Activated T-cell treated with anti-CD3 and anti-CD28 coated beads, Interleukin-2, amount 50 U/mL, for 48 hours (primary cell): ENCODE measurements around the gene THBS3.
A peak's percentile ranks its signal among the peaks of the same experiment; 100 is the strongest.
"Not testable (repeated sequence)": the region's sequence is repeated elsewhere in the genome, so short reads cannot be mapped to it uniquely, and the experiment has no call there.

Experiments used
- DNase-seq, 2 experiments: peaks; one replicate each; pipeline ENCODE4 v3.0.0-alpha.2; 2020

Gene THBS3

DNA sequence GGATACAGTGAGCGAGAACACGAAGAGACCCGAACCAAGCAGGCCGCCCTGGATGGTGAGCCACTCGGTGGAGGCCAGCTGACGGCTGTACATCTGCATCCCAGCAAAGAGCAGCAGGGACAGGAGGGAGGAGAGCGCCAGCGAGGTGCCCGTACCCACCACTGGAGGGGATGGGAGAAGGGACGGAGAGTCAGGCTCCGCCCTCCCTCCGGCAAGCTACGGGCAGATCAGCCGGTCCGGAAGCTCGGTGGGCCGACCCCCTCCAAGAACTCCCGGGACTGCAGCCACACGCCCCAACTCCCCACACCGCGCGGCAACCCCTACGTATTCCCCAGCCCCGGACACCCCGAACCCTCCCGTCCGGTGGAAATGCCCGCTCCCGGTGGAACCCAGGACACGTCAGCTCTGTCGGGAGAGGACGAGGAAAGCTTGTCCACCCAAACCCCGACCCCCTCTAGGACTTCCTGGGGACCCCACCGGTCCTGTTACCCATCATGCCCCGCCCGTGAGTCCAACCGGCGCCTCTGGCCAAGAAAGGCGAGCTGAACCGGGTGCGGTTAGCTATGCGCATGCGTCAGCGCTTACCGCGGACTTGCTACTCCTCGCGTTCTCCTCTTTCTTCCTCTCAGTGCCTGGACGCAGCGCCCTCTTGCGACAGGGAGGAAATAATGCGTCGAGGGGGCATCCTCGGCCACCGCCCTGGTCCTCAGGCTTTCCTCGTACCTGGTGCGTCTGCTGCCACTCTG lies 34.8 kb downstream of the THBS3 start, which contains the start of gene KRTCAP2:
Gene KRTCAP2 (minus strand): TSS at position 573 of the 746 bp plus-strand sequence. CDS start 80 bp downstream, at position 493.
- peak; percentile 96 to 97 for DNase-seq

DNA sequence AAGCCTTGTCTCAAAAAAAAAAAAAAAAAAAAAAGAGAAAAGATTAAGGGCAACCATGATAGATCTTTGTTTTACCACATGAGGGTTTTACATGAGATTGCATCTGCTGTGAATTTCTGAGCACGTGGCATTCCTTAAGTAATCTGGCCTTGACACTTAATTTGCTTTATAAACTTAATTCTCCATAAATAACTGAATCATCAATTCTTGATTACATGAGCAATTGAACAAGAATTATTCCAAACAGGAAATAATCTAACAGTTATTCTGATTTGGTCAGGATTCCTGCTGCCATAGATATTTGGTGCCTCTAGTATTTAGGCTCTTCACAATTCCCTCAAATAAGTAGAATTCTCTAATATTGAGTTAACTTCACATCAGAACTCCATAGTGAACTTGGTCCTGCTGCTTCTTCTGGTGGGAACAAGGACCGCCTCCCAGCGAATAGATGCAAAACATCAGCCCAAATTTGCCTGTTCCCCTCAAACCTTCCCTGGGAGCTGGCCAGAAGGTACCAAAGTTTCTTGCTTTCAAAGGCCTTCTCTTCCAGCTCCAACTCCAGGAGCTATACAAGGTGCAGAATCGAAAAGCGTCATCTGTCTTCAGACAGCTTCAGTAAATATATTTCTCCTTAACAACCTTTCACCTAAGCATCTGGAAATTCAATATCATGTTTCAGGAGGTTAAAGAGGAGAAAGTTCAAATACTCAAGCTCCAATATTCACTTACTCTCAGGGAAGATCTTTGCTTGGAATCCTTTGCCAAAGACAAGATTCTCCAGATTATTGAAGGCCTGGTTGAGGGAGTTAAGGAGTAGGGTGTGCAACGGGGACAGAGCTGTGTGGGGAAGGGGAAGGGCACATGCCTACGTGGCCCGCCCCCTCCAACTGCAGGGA lies 35.6 kb downstream of the THBS3 start:
- peak; percentile 11 to 14 for DNase-seq

DNA sequence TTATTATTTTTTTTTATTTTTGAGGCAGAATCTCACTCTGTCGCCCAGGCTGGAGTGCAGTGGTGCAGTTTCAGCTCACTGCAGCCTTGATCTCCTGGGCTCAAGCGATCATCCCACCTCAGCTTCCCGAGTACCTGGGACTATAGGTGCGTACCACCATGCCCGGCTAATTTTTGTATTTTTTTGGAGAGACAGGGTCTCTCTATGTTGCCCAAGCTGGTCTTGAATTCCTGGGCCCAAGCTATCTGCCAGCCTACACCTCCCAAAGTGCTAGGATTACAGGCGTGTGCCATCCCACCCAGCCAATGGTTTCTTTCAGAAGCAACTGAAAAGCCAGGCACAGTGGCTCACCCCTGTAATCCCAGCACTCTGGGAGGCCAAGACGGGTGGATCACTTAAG lies 36.9 kb downstream of the THBS3 start:
- peak; percentile 12 to 13 for DNase-seq

DNA sequence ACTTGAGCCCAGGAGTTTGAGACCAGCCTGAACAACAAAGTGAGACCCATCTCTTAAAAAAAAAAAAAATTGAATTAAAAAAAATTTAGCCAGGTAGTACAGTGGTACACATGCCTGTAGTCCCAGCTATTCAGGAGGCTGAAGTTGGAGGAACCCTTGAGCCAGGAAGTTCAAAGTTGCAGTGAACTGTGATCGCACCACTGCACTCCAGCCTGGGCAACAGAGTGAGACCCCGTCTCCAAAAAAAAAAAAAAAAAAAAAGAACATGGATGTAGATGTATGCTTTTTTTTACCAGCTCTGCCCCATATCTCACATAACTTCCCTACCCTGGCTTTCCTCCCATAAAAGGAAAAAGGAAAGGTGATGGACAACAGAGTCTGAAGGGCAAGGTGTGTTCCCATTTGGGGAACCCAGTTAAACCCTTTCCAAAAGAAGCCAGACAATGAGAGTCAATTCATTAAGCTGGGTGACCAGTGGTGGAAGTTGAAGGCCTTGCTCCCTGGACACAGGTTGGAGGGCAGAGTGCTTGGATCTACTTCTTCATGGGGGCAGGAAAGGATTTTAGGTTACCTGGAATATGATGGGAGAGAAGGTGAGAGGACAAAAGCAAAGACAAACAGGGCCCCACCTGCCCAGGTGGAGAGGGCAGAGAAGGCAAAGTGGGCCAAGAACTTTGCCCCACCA lies 37.5 kb downstream of the THBS3 start:
- DNase-seq = peak in 1 of 2 experiments; percentile 5

DNA sequence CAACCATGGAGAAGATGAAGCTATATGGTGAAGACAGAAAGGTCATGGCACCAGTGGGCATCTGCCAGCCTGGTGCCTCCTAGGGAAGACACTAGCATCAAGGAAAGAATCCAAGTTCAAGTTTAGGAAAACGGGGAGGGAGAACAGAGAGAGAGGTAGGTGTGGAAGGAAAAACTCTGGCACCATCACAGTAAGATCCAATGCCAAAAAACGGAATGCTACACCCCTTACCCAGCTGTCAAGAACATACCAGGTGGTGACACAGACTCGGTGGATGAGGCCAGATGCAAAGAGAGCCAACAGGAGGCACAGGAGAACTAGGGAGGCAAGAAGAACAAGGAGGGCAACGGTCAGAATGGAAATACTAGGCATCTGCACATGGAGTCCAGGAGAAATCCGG lies 38.2 kb downstream of the THBS3 start:
- peak; percentile 7 to 9 for DNase-seq

DNA sequence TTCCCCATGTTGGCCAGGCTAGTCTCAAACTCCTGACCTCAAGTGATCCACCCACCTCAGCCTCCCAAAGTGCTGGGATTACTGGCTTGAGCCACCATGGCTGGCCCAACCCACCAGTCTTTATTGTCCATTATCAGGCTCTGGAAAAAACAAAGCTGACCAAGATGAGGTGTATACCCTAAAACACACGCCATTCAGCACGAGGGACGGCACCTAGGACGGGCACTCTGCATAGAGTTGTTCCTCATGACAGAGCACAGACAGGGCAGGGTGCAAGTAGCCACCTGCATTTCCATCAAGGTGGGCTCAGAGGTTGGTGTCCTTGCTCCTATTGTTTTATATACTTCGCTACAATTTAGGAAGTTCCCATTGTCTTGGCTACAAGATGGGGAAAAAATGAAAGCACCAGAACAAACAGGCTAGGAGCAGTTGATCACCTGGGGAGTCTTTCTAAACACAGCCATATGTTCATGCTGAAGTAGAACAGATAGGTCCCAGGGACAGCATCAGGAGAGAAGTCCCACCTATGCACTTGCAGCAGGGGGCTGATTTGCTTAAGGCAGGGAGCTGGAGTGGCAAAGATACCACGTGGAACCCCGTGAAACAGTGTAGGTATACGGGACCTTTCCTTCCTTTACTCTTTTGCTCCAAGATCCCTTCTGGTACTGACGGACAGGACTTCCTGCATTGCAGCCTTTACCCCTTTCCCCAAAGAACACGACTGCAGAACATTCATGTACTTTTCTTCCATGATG lies 39.1 kb downstream of the THBS3 start:
- peak; percentile 10 to 12 for DNase-seq

DNA sequence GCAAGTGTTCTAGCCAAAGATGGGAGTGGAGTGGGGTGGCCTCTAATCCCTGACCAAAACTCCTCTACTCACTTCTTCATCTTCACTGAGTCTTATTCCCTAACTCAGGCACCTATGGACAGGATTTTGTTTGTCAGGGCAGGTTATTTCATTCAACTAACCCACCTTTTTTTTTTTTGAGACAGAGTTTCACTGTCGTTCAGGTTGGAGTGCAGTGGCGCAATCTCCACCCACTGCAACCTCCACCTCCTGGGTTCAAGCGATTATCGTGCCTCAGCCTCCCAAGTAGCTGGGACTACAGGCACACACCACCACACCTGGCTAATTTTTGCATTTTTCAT lies 39.6 kb downstream of the THBS3 start:
- DNase-seq = not testable (repeated sequence)

DNA sequence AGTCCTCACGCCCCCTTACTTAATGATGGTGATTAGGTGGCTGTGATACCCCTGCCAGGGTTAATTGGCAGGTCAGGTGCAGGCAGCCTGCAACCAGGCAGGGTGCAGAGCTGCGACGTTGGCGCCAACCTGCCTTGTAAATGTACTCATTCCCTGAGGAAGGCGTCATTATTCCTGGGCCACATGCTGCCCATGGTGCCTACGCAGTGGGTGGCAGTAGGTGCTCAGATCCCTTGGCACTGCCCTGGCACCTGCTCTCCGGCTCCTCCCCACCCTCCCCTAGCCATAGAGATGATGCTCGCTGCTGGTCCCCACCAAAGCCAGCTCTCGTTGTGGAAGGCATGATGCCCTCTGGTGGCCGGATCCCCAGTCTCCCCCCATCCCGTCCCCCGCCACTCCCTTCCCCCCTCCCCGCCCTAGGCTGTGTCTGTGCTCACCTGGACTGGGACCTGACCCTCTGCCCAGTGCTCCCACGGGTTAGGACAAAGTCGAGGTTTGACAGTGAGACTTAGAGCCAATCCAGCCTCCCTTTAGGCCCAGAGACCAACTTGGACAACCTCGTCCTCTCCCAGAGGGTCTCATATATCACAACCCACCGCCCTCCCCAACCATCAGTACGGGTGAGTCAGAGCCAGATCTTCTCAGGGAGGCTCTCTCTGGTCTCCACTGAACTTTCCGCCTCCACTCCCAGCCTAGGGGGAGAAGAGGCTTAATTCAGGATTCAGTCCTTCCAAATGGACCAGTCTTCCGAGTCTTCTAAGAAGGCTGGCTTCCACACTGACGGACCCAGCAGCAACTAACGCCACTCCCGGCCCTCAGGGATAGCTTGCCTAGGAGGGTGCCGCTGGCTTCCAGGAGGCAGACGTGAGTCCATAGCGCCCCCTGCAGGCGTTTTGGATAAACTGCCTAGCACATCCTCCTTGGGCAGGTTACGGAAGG lies 40.3 kb downstream of the THBS3 start:
- DNase-seq = peak; percentile 90 to 93

DNA sequence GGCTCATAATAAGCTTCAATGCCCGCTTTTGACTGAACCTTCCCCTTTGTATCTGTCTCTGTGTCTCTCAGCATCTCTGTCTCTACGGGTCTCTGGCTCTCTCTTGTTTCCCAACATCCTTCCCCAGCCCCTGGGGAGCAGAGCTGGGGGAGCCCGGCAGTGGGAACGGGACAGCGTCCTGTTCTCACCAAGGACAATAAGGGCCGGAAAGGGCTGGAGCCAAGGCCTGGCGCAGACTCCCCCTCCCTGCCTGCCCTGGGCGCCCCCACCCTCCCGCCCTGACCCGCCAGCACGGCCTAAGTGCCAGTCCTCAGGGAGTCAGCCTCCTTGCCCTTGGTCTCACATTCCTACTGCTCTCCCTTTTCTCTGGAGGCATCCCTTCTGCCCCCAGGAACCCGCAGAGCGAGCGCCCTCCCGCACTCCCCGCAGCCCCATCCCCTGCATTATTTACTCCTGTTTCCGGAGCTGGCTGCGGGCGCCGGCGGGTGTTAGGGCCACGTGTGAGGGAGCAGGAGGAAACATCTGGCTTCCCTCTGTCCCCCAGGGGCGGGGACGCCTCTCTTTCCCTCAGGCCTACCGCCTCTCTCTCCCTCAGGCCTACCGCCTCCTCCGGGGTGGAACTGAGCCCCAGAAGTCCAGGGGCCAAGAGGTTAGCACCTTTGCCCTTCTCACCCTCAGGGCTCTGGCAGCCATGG lies 41.1 kb downstream of the THBS3 start:
- peak in 1 of 2 experiments; percentile 30 for DNase-seq

DNA sequence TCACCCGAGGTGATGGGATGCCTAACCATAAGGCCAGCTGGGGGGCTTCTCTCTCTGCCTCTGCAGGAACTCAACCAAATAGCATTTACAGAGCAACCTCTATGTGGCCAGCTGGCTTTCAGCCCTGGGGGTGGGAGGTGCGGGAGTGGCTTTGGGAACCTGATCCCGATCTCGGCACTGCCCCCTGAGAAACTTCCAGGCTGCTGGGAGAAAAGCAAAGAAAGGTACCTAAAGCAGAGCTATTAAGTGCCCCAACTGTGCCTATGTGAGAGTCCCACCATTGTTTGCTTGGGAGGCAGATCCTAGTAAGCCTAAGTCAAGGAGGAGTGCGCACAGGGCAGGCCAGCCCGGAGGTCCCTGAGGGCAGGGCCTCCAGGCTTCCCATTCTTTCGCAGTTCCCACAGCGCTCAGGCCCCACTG lies 41.6 kb downstream of the THBS3 start:
- no peak for DNase-seq

DNA sequence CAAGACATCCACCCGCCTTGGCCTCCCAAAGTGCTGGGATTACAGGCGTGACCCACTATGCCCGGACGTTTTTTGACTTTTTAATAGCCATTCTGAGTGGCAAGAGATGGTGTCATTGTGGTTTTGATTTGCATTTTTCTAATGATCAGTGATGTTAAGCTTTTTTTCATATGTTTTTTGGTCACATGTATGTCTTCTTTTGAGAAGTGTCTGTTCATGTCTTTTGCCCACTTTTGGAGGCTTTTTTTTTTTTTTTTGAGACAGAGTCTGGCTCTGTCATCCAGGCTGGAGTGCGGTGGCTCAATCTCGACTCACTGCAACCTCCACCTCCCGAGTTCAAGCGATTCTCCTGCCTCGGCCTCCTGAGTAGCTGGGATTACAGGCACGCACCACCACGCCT lies 43.1 kb downstream of the THBS3 start:
- DNase-seq = not testable (repeated sequence)

DNA sequence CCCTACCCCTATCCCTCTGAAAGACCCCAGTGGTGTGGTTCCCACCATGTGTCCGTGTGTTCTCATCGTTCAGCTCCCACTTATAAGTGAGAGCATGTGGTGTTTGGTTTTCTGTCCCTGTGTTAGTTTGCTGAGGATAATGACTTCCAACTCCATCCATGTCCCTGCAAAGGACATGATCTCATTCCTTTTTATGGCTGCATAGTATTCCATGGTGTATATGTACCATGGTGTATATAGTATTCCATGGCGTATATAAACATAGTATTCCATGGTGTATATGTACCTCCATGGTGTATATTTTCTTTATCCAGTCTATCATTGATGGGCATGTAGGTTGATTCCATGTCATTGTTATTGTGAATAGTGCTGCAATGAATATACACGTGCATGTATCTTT lies 43.9 kb downstream of the THBS3 start:
- DNase-seq = not testable (repeated sequence)

DNA sequence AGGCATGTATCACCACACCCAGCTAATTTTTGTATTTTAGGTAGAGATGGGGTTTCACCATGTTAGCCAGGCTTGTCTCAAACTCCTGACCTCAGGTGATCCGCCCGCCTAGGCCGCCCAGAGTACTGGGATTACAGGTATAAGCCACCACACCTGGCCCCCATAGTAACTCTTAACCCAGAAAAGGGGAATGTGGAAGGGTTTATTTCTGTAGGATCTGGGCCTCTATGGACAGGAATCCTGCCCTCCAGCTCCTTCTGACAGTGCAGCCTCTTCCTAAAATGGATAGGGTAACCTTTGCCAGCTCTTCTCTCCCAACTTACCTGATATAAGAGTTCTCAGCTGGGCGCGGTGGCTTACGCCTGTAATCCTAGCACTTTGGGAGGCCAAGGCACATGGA lies 45.1 kb downstream of the THBS3 start:
- DNase-seq = not testable (repeated sequence)

DNA sequence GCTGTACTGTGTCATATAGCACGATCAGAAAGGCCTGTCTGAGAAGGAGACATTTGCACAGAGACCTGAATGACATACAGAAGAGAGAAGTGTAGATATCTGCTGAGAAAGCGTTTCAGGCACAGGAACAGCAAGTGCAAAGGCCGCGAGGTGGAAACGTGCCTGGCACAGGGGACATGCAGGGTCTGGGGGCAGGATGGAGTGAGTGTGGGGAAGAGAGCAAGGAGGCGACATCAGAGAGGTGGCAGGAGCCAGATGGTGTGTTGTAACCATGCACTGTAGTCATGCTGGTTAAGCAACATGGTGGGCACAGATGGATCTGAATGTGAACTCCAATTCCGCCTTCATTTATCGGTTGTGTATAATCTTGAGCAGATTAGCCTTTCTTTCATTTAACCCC lies 47.6 kb downstream of the THBS3 start:
- DNase-seq = no peak

DNA sequence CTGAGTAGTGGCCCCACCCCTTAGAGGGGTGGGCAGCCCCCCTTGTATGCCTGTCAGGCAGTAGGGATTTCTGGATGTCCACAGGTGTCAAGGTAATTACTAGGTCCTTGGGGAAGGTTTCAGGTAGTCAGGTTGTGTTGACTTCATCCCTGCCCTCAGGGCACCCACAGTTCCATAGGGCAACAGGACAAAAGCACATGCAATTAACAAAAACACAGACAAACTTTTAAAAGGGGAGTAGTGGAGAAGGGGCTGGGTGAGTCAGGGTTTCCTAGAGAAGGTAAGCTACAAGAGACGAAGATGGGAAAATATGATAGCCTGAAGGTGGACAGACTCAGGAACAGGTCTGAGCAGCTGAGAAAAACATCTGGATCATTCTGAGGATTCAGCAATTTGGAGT lies 48.7 kb downstream of the THBS3 start:
- no peak for DNase-seq

DNA sequence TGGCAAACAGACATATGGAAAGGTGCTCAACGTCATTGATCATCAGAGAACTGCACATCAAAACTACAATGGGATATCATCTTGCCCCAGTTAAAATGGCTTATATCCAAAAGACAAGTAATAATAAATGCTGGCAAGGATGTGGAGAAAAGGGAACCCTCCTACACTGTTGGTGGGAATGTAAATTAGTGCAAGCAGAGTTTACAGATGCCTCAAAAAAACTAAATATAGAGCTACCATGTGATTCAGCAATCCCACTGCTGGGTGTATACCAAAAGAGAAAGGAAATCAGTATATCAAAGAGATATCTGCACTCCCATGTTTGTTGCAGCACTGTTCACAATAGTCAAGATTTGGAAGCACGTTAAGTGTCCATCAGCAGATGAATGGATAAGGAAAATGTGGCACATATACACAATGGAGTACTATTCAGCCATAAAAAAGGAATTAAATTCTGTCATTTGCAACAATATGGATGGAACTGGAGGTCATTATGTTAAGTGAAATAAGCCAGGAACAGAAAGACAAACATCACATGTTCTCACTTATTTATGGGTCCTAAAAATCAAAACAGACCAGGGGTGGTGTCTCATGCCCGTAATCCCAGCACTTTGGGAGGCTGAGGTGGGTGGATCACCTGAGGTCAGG lies 51.6 kb downstream of the THBS3 start:
- DNase-seq = not testable (repeated sequence)
